H1 (cell line): Measurements from ENCODE around the gene INO80. TPM values are rescaled to one million over a fixed set of nuclear protein-coding genes. Genes with fewer than 3 reads are reported as not detected.

Experiments used
- CTCF ChIA-PET: fragments of 300-600 bp; sonication (Branson Sonifier 250); formaldehyde crosslinking; loops from one replicate; lab custom pipeline; 2021; ENCODE audit not compliant: partially characterized antibody; lab: Charles Lee
- POLR2A ChIA-PET: fragments of 300-600 bp; sonication (Branson Sonifier 250); formaldehyde crosslinking; loops from one replicate; lab custom pipeline; 2021; ENCODE audit warnings: inconsistent platforms; ENCODE audit not compliant: partially characterized antibody; lab: Charles Lee
- DNase-seq, 2 experiments: peaks; one replicate each; pipeline versions ENCODE4 v3.0.0 to v3.0.0-alpha.2; 2010 to 2022; ENCODE audit warnings: low spot score in 2 of 2, low read depth in 1 of 2, mixed read lengths in 1 of 2
- FAIRE-seq: peaks from 2 replicates; lab custom pipeline; 2011; peaks lifted over from hg19 to GRCh38; lab: Jason Lieb, UNC
- H2AFZ ChIP-seq: 2 replicates; pipeline ENCODE4 v1.8.1; 2012; ENCODE audit warnings: low read length, inconsistent platforms
- H2AK5ac ChIP-seq: 2 replicates; pipeline ENCODE4 v1.6.1; 2013; ENCODE audit warnings: low read depth, low read length
- H2BK120ac ChIP-seq: replicated peaks from 2 replicates; pipeline ENCODE3; 2013; ENCODE audit warnings: low read depth, low read length, inconsistent platforms
- H2BK12ac ChIP-seq: 2 replicates; pipeline ENCODE4 v1.6.1; 2013; ENCODE audit warnings: low read depth, low read length
- H2BK15ac ChIP-seq: 2 replicates; pipeline ENCODE4 v1.6.1; 2013; ENCODE audit warnings: low read length
- H2BK20ac ChIP-seq: 2 replicates; pipeline ENCODE4 v1.6.1; 2013; ENCODE audit warnings: low read length
- H2BK5ac ChIP-seq: 2 replicates; pipeline ENCODE4 v1.6.1; 2013; ENCODE audit warnings: low read depth, low read length
- H3K14ac ChIP-seq: 2 replicates; pipeline ENCODE4 v1.6.1; 2013; ENCODE audit warnings: inconsistent platforms; ENCODE audit not compliant: insufficient read length
- H3K18ac ChIP-seq: 2 replicates; pipeline ENCODE4 v1.6.1; 2013; ENCODE audit warnings: low read length; ENCODE audit errors: extremely low read depth
- H3K23ac ChIP-seq: 2 replicates; pipeline ENCODE4 v1.6.1; 2013; ENCODE audit warnings: inconsistent platforms; ENCODE audit not compliant: insufficient read length
- H3K23me2 ChIP-seq: 2 replicates; pipeline ENCODE4 v1.6.1; 2013; ENCODE audit warnings: low read depth, low read length
- H3K27ac ChIP-seq: 2 replicates; pipeline ENCODE4 v1.6.1; 2011; ENCODE audit warnings: low read depth, low read length, inconsistent platforms
- H3K27me3 ChIP-seq, 4 experiments: replicated peaks in 1 of 4; 1 replicate in 1 of 4; 2 replicates in 3 of 4; pipeline versions ENCODE4 v1.6.1 to v1.8.1; 2011 to 2013; ENCODE audit warnings: low read length in 3 of 4, mild to moderate bottlenecking in 3 of 4, inconsistent platforms in 2 of 4, mixed read lengths in 2 of 4, moderate library complexity in 1 of 4; ENCODE audit not compliant: control insufficient read depth in 3 of 4, insufficient read depth in 3 of 4; ENCODE audit errors: extremely low read depth in 1 of 4
- H3K36me3 ChIP-seq, 4 experiments: 2 replicates each; pipeline versions ENCODE4 v1.6.1 to v1.8.1; 2011 to 2013; ENCODE audit warnings: mild to moderate bottlenecking in 4 of 4, low read length in 3 of 4, moderate library complexity in 2 of 4, control low read depth in 1 of 4, inconsistent platforms in 1 of 4; ENCODE audit not compliant: insufficient read depth in 4 of 4, control insufficient read depth in 2 of 4
- H3K4ac ChIP-seq: replicated peaks from 2 replicates; pipeline ENCODE3; 2013; ENCODE audit warnings: low read length, low read depth, mixed read lengths, inconsistent platforms; ENCODE audit not compliant: insufficient read length
- H3K4me1 ChIP-seq, 4 experiments: replicated peaks in 1 of 4; 1 replicate in 1 of 4; 2 replicates in 3 of 4; pipeline versions ENCODE4 v1.6.1 to v1.8.1; 2011 to 2013; ENCODE audit warnings: low read length in 3 of 4, inconsistent platforms in 2 of 4, mixed read lengths in 1 of 4; ENCODE audit not compliant: insufficient read depth in 4 of 4, control insufficient read depth in 3 of 4
- H3K4me2 ChIP-seq, 2 experiments: 2 replicates each; pipeline versions ENCODE4 v1.6.1 to v1.8.1; 2011 to 2013; ENCODE audit warnings: low read depth in 2 of 2, low read length in 2 of 2, control low read depth in 1 of 2, inconsistent platforms in 1 of 2, mild to moderate bottlenecking in 1 of 2; ENCODE audit not compliant: insufficient read depth in 1 of 2
- H3K4me3 ChIP-seq, 4 experiments: fragments of 200-600, 300-600 bp in 1 of 4; sonication (generic), shearing (Covaris generic), sonication (Bioruptor Twin) in 1 of 4; 2 replicates each; pipeline versions ENCODE4 v1.5.1 to v1.8.1; 2011 to 2016; ENCODE audit warnings: low read length in 4 of 4, low read depth in 3 of 4, control low read depth in 2 of 4, inconsistent platforms in 2 of 4, mild to moderate bottlenecking in 2 of 4, mixed read lengths in 1 of 4, moderate library complexity in 1 of 4; ENCODE audit not compliant: insufficient read depth in 2 of 4; ENCODE audit errors: extremely low read depth in 1 of 4
- H3K56ac ChIP-seq: replicated peaks from 2 replicates; pipeline ENCODE3; 2013; ENCODE audit warnings: low read depth, mild to moderate bottlenecking, mixed read lengths, low read length, inconsistent platforms; ENCODE audit not compliant: insufficient read length
- H3K79me1 ChIP-seq: 2 replicates; pipeline ENCODE4 v1.6.1; 2013; ENCODE audit warnings: low read depth, low read length, control low read depth
- H3K79me2 ChIP-seq, 2 experiments: 2 replicates each; pipeline versions ENCODE4 v1.6.1 to v1.8.1; 2012 to 2013; ENCODE audit warnings: low read length in 2 of 2, mild to moderate bottlenecking in 2 of 2, inconsistent platforms in 1 of 2; ENCODE audit not compliant: insufficient read depth in 2 of 2, control insufficient read depth in 1 of 2
- H3K9ac ChIP-seq, 4 experiments: replicated peaks in 1 of 4; 1 replicate in 1 of 4; 2 replicates in 3 of 4; pipeline versions ENCODE4 v1.6.1 to v1.8.1; 2011 to 2013; ENCODE audit warnings: low read depth in 3 of 4, low read length in 3 of 4, control low read depth in 2 of 4, mild to moderate bottlenecking in 2 of 4, moderate library complexity in 2 of 4, inconsistent platforms in 1 of 4; ENCODE audit errors: extremely low read depth in 1 of 4
- H3K9me3 ChIP-seq, 2 experiments: 2 replicates each; pipeline versions ENCODE4 v1.6.1 to v1.8.1; 2012 to 2013; ENCODE audit warnings: mild to moderate bottlenecking in 2 of 2, moderate library complexity in 2 of 2, control low read depth in 1 of 2, inconsistent platforms in 1 of 2, low read depth in 1 of 2, low read length in 1 of 2, mixed read lengths in 1 of 2; ENCODE audit not compliant: insufficient read depth in 2 of 2
- H4K20me1 ChIP-seq, 2 experiments: replicated peaks in 1 of 2; 2 replicates each; pipeline versions ENCODE3 to v1.8.1; 2011 to 2013; ENCODE audit warnings: inconsistent platforms in 2 of 2, low read length in 2 of 2, mild to moderate bottlenecking in 1 of 2; ENCODE audit not compliant: insufficient read depth in 2 of 2, control insufficient read depth in 1 of 2
- H4K5ac ChIP-seq: 2 replicates; pipeline ENCODE4 v1.6.1; 2013; ENCODE audit warnings: low read length, low read depth, mixed read lengths, inconsistent platforms; ENCODE audit not compliant: insufficient read length
- H4K8ac ChIP-seq: 2 replicates; pipeline ENCODE4 v1.8.0; 2013; ENCODE audit warnings: mild to moderate bottlenecking, moderate library complexity, low read length, inconsistent platforms; ENCODE audit not compliant: insufficient read depth; ENCODE audit errors: extremely low read depth
- H4K91ac ChIP-seq: replicated peaks from 2 replicates; pipeline ENCODE3; 2013; ENCODE audit warnings: low read length, mixed read lengths, inconsistent platforms; ENCODE audit not compliant: insufficient read length
- ASH2L ChIP-seq: fragments of 200-600, 300-600 bp; sonication (generic); IDR thresholded peaks from one replicate; pipeline ENCODE4 v1.7.1; 2017; ENCODE audit warnings: low read length
- HDAC2 ChIP-seq, 2 experiments: fragments of 300-600 bp in 1 of 2; sonication (generic) in 1 of 2; IDR thresholded peaks; 2 replicates each; pipeline ENCODE4 v1.6.1; 2011 to 2012; ENCODE audit warnings: low read depth in 2 of 2, low read length in 2 of 2, mild to moderate bottlenecking in 2 of 2, moderate library complexity in 2 of 2, borderline replicate concordance in 1 of 2, inconsistent platforms in 1 of 2
- KDM4A ChIP-seq: IDR thresholded peaks from one replicate; pipeline ENCODE4 v1.7.1; 2012; ENCODE audit warnings: low read depth, mild to moderate bottlenecking, moderate library complexity, low read length, inconsistent platforms; ENCODE audit not compliant: severe bottlenecking
- RAD21 ChIP-seq, 2 experiments: IDR thresholded peaks in 1 of 2; conservative IDR thresholded peaks in 1 of 2; 2 replicates each; pipeline ENCODE4 v1.6.1; 2011; ENCODE audit warnings: low read depth in 2 of 2, low read length in 2 of 2, improper control_type of control experiment in 1 of 2, inconsistent platforms in 1 of 2, mild to moderate bottlenecking in 1 of 2, moderate library complexity in 1 of 2
- SP1 ChIP-seq: IDR thresholded peaks from 2 replicates; pipeline ENCODE4 v1.6.1; 2011; ENCODE audit warnings: low read depth, low read length
- SRF ChIP-seq: IDR thresholded peaks from 2 replicates; pipeline ENCODE4 v1.6.1; 2011; ENCODE audit warnings: mild to moderate bottlenecking, low read depth, low read length, moderate library complexity
- ZNF274 ChIP-seq: IDR thresholded peaks from 2 replicates; pipeline ENCODE4 v1.7.0; 2012; ENCODE audit warnings: low read length, borderline replicate concordance; ENCODE audit errors: extremely low read depth
- WGBS, 2 experiments: shearing (Covaris generic) in 1 of 2; methylation state at CpG; one replicate each; pipeline versions ENCODE4 v1.1.6 to v1.1.7; 2013 to 2015; ENCODE audit warnings: low lambda C conversion rate in 2 of 2, mixed read lengths in 2 of 2, inconsistent platforms in 1 of 2, low coverage in 1 of 2, missing lambda C conversion rate in 1 of 2; ENCODE audit not compliant: insufficient replicate concordance in 2 of 2, insufficient coverage in 1 of 2, insufficient read length in 1 of 2; ENCODE audit errors: extremely low coverage in 1 of 2, missing lambda C conversion rate in 1 of 2; 5-methylcytosine and 5-hydroxymethylcytosine counted together
- polyA plus RNA-seq, 7 experiments: library from polyadenylated mRNA; depleted of rRNA in 3 of 7; stranded (reverse) in 5 of 7; unstranded in 2 of 7; fragments of >200 nt in 5 of 7; fragments of 200-250 nt in 2 of 7; gene quantifications; 1 replicate in 5 of 7; 2 replicates in 1 of 7; 4 replicates in 1 of 7; pipeline versions ENCODE4 v1.2.1 to v1.2.3, GENCODE V29; 2011 to 2013; ENCODE audit warnings: missing spikeins in 2 of 7, mixed read lengths in 2 of 7
- total RNA-seq: library from RNA; stranded (reverse); fragmentation: NEBNext Ultra II Directional; extraction: Animal tissue kit (Norgen Biotek cat#: 25700); gene quantifications from 2 replicates; pipeline ENCODE4 v1.2.1, GENCODE V29; 2021
- TF ChIP-seq, protein P1 (sequence below), 3 experiments: IDR thresholded peaks; 1 replicate in 2 of 3; 2 replicates in 1 of 3; pipeline versions ENCODE4 v1.5.1 to v1.6.1; 2011; ENCODE audit warnings: low read length in 3 of 3, mild to moderate bottlenecking in 3 of 3, inconsistent platforms in 2 of 3, low read depth in 1 of 3, moderate library complexity in 1 of 3; ENCODE audit not compliant: insufficient read depth in 1 of 3; ENCODE audit errors: control extremely low read depth in 1 of 3

Gene INO80
- total and polyA plus RNA-seq, 2 of the 8 experiments (the other 6 are each of a cell fraction or from before 2014, with no cell fraction given) = 4.3 to 24.5 TPM

DNA sequence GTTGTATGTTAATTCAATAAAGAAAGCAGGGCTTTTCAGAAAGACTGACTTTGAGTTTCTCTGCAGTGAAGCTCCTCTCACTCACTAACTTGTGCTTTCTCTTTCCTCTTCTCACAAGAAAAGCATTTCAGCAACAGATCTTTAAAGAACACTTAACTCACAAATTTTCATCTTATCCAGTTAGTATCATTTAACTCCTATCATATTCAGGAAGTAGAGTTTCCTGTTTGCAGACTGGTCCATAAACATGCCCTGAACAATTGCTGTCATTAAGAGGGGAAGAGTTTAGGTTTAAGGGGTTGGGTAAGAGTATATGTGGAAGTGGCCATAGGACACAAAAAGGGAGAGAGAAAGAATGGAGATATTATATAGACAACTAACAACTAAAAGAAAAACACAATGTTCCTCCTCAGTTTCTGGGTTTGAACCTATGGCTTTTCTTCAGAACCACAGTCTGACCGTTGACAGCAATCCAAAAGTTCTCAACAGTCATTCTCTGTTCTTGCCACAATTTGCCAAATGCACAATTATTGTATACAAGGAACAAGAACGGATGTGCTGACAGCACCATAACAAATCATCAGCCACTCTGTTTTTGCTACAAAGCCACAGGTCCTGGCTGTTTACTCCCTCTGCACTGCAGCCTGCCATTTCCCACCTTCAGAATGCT, 98.9 kb downstream of the INO80 start:
- POLR2A ChIA-PET = interaction anchor here (0.5 kb wide), 2 partner anchors 34 to 123 kb away, joined by 3 read pairs; no protein-coding TSS in a partner anchor
- H2AFZ ChIP-seq = no peak overlapping the region
- no peak overlapping the region for H2AK5ac ChIP-seq
- no peaks in the 10 kb centered on the region for H3K4me1 ChIP-seq
- no peak overlapping the region for H3K18ac ChIP-seq
- FAIRE-seq (no peak), DNase-seq (no peak)
- no peak overlapping the region for H3K4me2 ChIP-seq
- no peak overlapping the region for H2BK12ac ChIP-seq
- no peak overlapping the region for H3K4me3 ChIP-seq
- H3K79me1 ChIP-seq = peaks cover 2% of the 10 kb centered on the region; the same call in 1 of the 2 replicates
- H3K14ac ChIP-seq = no peak overlapping the region
- no peak overlapping the region for H2BK20ac ChIP-seq
- WGBS, 2 experiments = 95% methylated on average over 2 of the region's 2 CpGs; no CpG with 5 or more reads in 1 of the 2 experiments
- H3K27ac ChIP-seq = no peak overlapping the region
- no peak overlapping the region for H2BK15ac ChIP-seq
- no peak overlapping the region for H2BK5ac ChIP-seq
- no peaks in the 10 kb centered on the region for H3K79me2 ChIP-seq
- no peaks in the 10 kb centered on the region for H3K27me3 ChIP-seq
- no peaks in the 10 kb centered on the region for H3K23me2 ChIP-seq
- H4K5ac ChIP-seq = no peak overlapping the region
- H2BK120ac ChIP-seq = no peak overlapping the region
- no peak overlapping the region for H3K23ac ChIP-seq
- no peak overlapping the region for H3K56ac ChIP-seq
- H4K8ac ChIP-seq = no peak overlapping the region
- no peak overlapping the region for H4K91ac ChIP-seq
- H3K4ac ChIP-seq = no peak overlapping the region
- no peaks in the 10 kb centered on the region for H3K9me3 ChIP-seq
- CTCF ChIA-PET = interaction anchor here (0.8 to 13.4 kb wide), 8 partner anchors 12 to 195 kb away, joined by 3 to 257 read pairs (median 5); no protein-coding TSS in a partner anchor
- peaks cover 0 to 7% of the 10 kb centered on the region in 2 experiments for H4K20me1 ChIP-seq
- peaks cover 0 to 33% (median 26%) of the 10 kb centered on the region in 4 experiments for H3K36me3 ChIP-seq
- H3K9ac ChIP-seq = no peak overlapping the region
- TF ChIP-seq ASH2L (no peak), ZNF274 (no peak), HDAC2 (IDR thresholded peaks at IDR 0.05; ENCODE audit: borderline replicate concordance in 1 of 2, low read depth in 2 of 2, low read length in 2 of 2) (no peak), SRF (no peak), RAD21 (IDR thresholded peaks at IDR 0.05 in 1 of 2, conservative IDR thresholded peaks at IDR 0.05 in 1 of 2; ENCODE audit: low read depth in 2 of 2, low read length in 2 of 2) (no peak), SP1 (no peak), KDM4A (no peak)
- TF ChIP-seq, protein P1, sequence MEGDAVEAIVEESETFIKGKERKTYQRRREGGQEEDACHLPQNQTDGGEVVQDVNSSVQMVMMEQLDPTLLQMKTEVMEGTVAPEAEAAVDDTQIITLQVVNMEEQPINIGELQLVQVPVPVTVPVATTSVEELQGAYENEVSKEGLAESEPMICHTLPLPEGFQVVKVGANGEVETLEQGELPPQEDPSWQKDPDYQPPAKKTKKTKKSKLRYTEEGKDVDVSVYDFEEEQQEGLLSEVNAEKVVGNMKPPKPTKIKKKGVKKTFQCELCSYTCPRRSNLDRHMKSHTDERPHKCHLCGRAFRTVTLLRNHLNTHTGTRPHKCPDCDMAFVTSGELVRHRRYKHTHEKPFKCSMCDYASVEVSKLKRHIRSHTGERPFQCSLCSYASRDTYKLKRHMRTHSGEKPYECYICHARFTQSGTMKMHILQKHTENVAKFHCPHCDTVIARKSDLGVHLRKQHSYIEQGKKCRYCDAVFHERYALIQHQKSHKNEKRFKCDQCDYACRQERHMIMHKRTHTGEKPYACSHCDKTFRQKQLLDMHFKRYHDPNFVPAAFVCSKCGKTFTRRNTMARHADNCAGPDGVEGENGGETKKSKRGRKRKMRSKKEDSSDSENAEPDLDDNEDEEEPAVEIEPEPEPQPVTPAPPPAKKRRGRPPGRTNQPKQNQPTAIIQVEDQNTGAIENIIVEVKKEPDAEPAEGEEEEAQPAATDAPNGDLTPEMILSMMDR (IDR thresholded peaks at IDR 0.05; ENCODE audit: control extremely low read depth in 1 of 3, insufficient read depth in 1 of 3, low read depth in 1 of 3, low read length in 3 of 3) = no peak
